K562 (cell line): ENCODE results near the gene ENOX2. TPM values are rescaled to one million over a fixed set of nuclear protein-coding genes. Genes with fewer than 3 reads are reported as not detected.
A peak's percentile ranks its signal among the peaks of the same experiment; 100 is the strongest.

Source experiments
- ATAC-seq: fragments of 200-7000 bp; cut with Tn5 transposase; 3 replicates; pipeline ENCODE4 v1.9.1; 2020; ENCODE audit warnings: moderate library complexity
- BruUV-seq: library from RNA; stranded (reverse); fragments of 400-500 nt; replicated peaks from 2 replicates; lab custom pipeline; 2021; lab: Mats Ljungman, UMichigan
- CTCF ChIA-PET: fragments of 300-600 bp; formaldehyde crosslinking; extraction: SDS; loops from one replicate; lab custom pipeline; 2021; ENCODE audit warnings: low intra/inter-chr PET ratio; lab: Yijun Ruan, JAX
- POLR2A ChIA-PET: fragments of 300-600, 350-650 bp; sonication (Branson Sonifier 250); formaldehyde crosslinking; extraction: SDS; loops from one replicate; lab custom pipeline; 2021; ENCODE audit warnings: antibody characterized with exemption, inconsistent platforms; lab: Yijun Ruan, JAX
- DNase-seq, 4 experiments: peaks; one replicate each; pipeline versions ENCODE4 v3.0.0 to v3.0.0-alpha.2; 2011 to 2018; ENCODE audit warnings: low spot score in 3 of 4, mixed read lengths in 3 of 4; ENCODE audit errors: extremely low read depth in 1 of 4
- FAIRE-seq: peaks from 2 replicates; lab custom pipeline; 2011; peaks lifted over from hg19 to GRCh38; lab: Jason Lieb, UNC
- H2AFZ ChIP-seq: 2 replicates; pipeline ENCODE4 v1.6.0; 2011; ENCODE audit warnings: low read depth, low read length, control low read depth, inconsistent platforms
- H3K27ac ChIP-seq: fragments of 200-600 bp; 3 replicates; pipeline ENCODE4 v1.8.0; 2011; ENCODE audit warnings: low read depth, mild to moderate bottlenecking, control low read depth, inconsistent platforms, low read length, moderate library complexity, mixed read lengths; ENCODE audit errors: extremely low read depth
- H3K27me3 ChIP-seq, 2 experiments: fragments of 300-600 bp in 1 of 2; 2 replicates in 1 of 2; 3 replicates in 1 of 2; pipeline versions ENCODE4 v1.6.0 to v1.8.0; 2011; ENCODE audit warnings: inconsistent platforms in 2 of 2, low read length in 2 of 2, mild to moderate bottlenecking in 1 of 2, mixed read lengths in 1 of 2, moderate library complexity in 1 of 2; ENCODE audit not compliant: control insufficient read depth in 2 of 2, insufficient read depth in 2 of 2
- H3K36me3 ChIP-seq: fragments of 300-600 bp; 3 replicates; pipeline ENCODE4 v1.8.0; 2011; ENCODE audit warnings: mild to moderate bottlenecking, low read length, inconsistent platforms; ENCODE audit not compliant: control insufficient read depth, insufficient read depth
- H3K4me1 ChIP-seq, 2 experiments: fragments of 200-600 bp in 1 of 2; replicated peaks in 1 of 2; 2 replicates in 1 of 2; 3 replicates in 1 of 2; pipeline versions ENCODE4 v1.5.1 to v1.8.0; 2011; ENCODE audit warnings: inconsistent platforms in 2 of 2, low read length in 2 of 2, mild to moderate bottlenecking in 1 of 2, mixed read lengths in 1 of 2, moderate library complexity in 1 of 2; ENCODE audit not compliant: control insufficient read depth in 2 of 2, insufficient read depth in 2 of 2
- H3K4me2 ChIP-seq: 2 replicates; pipeline ENCODE4 v1.6.1; 2011; ENCODE audit warnings: low read length, control low read depth, inconsistent platforms, mixed read lengths; ENCODE audit not compliant: insufficient read depth
- H3K4me3 ChIP-seq: fragments of 200-600 bp; sonication (generic), shearing (Covaris generic); 2 replicates; pipeline ENCODE4 v1.5.1; 2016; ENCODE audit warnings: control low read depth, inconsistent platforms
- H3K79me2 ChIP-seq: fragments of 200-600 bp; 3 replicates; pipeline ENCODE4 v1.8.0; 2011; ENCODE audit warnings: low read length, inconsistent platforms; ENCODE audit not compliant: control insufficient read depth, insufficient read depth
- H3K9ac ChIP-seq, 2 experiments: 2 replicates each; pipeline versions ENCODE4 v1.6.0 to v1.6.1; 2011; ENCODE audit warnings: low read depth in 2 of 2, low read length in 2 of 2, control low read depth in 1 of 2, inconsistent platforms in 1 of 2, mild to moderate bottlenecking in 1 of 2, mixed read lengths in 1 of 2; ENCODE audit not compliant: insufficient read depth in 1 of 2
- H3K9me1 ChIP-seq: one replicate; pipeline ENCODE4 v1.6.0; 2011; ENCODE audit warnings: inconsistent platforms, mild to moderate bottlenecking, low read length, moderate library complexity; ENCODE audit not compliant: control insufficient read depth, insufficient read depth
- H3K9me3 ChIP-seq: replicated peaks from 2 replicates; pipeline ENCODE4 v1.5.1; 2011; ENCODE audit warnings: low read depth, low read length, inconsistent platforms; ENCODE audit not compliant: control insufficient read depth, insufficient read depth
- H4K20me1 ChIP-seq: replicated peaks from 2 replicates; pipeline ENCODE4 v1.6.1; 2011; ENCODE audit warnings: low read length, inconsistent platforms, mixed read lengths; ENCODE audit not compliant: control insufficient read depth, insufficient read depth
- CGGBP1 ChIP-seq: fragments of 250-450 bp; sonication (Bioruptor Pico); IDR thresholded peaks from 2 replicates; pipeline ENCODE4 v1.9.0; 2021; ENCODE audit warnings: mild to moderate bottlenecking
- MECOM ChIP-seq: fragments of 250-450 bp; sonication (Bioruptor Pico); IDR thresholded peaks from 2 replicates; pipeline ENCODE4 v1.8.0; 2022; ENCODE audit warnings: inconsistent platforms
- NBN ChIP-seq: fragments of 450-650 bp; IDR thresholded peaks from 2 replicates; pipeline ENCODE4 v1.6.1; 2016; ENCODE audit warnings: low read depth, mild to moderate bottlenecking
- SFPQ ChIP-seq: fragments of 200-400 bp; formaldehyde crosslinking; IDR thresholded peaks from 2 replicates; pipeline ENCODE4 v1.6.1; 2017; ENCODE audit warnings: mild to moderate bottlenecking, low read depth, low read length, moderate library complexity
- SMARCA5 ChIP-seq: fragments of 450-650 bp; IDR thresholded peaks from 2 replicates; pipeline ENCODE4 v1.6.1; 2016
- SRF ChIP-seq, 2 experiments: fragments of 250-450, 450-650 bp in 1 of 2; sonication (Bioruptor Pico) in 1 of 2; sonication (generic) in 1 of 2; formaldehyde crosslinking; IDR thresholded peaks; 2 replicates each; pipeline versions ENCODE4 v1.5.0 to v1.5.1; 2020 to 2022; ENCODE audit warnings: mild to moderate bottlenecking in 1 of 2, missing genetic modification reagents in 1 of 2
- TOE1 ChIP-seq, 2 experiments: fragments of 450-650 bp in 1 of 2; sonication (generic) in 1 of 2; formaldehyde crosslinking in 1 of 2; IDR thresholded peaks; 2 replicates each; pipeline versions ENCODE4 v1.7.1 to v1.8.0; 2016 to 2022; ENCODE audit warnings: borderline replicate concordance in 2 of 2, mild to moderate bottlenecking in 2 of 2, antibody characterized with exemption in 1 of 2, inconsistent platforms in 1 of 2, low read depth in 1 of 2, missing genetic modification reagents in 1 of 2, moderate library complexity in 1 of 2
- ZFX ChIP-seq: sonication (generic); formaldehyde crosslinking; IDR thresholded peaks from 2 replicates; pipeline ENCODE4 v1.8.0; 2022; ENCODE audit warnings: mild to moderate bottlenecking, missing genetic modification reagents, moderate library complexity
- ZNF165 ChIP-seq: fragments of 250-450 bp; sonication (Bioruptor Pico); IDR thresholded peaks from 2 replicates; pipeline ENCODE4 v1.4.0; 2020; ENCODE audit warnings: borderline replicate concordance
- ZNF24 ChIP-seq: fragments of 450-650 bp; IDR thresholded peaks from 2 replicates; pipeline ENCODE4 v1.6.1; 2016
- WGBS: fragments of 100-300 bp; shearing (Covaris generic); methylation state at CpG from one replicate; pipeline ENCODE4 v1.1.6; 2016; ENCODE audit warnings: low coverage, mixed read lengths; ENCODE audit not compliant: insufficient coverage; ENCODE audit errors: missing lambda C conversion rate; 5-methylcytosine and 5-hydroxymethylcytosine counted together
- in situ Hi-C: fragments of 300-500 bp; cut with MboI; formaldehyde crosslinking; loops from 4 replicates; pipeline ENCODE4 v1.15.0; 2018; ENCODE audit warnings: inconsistent platforms, mixed read lengths
- intact Hi-C: fragments of 100-400 bp; cut with micrococcal nuclease; formaldehyde crosslinking; loops from 2 replicates; pipeline ENCODE4 v1.14.2; 2022
- polyA plus RNA-seq, 8 experiments: library from polyadenylated mRNA; depleted of rRNA in 4 of 8; stranded (reverse) in 5 of 8; unstranded in 3 of 8; fragments of >200 nt; fragmentation: Nextera tagmentation in 2 of 8; fragmentation: Illumina TruSeq in 1 of 8; extraction: Ambion mirVana in 2 of 8; extraction: Trizol in 1 of 8; gene quantifications; 2 replicates each; pipeline versions ENCODE4 v1.2.1 to v1.2.3, GENCODE V29; 2011 to 2014; ENCODE audit warnings: inconsistent platforms in 1 of 8, missing spikeins in 1 of 8
- total RNA-seq, 7 experiments: library from RNA; depleted of rRNA in 6 of 7; stranded (reverse); fragments of >200 nt in 6 of 7; fragmentation: Illumina TruSeq in 2 of 7; extraction: Trizol in 2 of 7; gene quantifications; 2 replicates each; pipeline versions ENCODE4 v1.2.1 to v1.2.3, GENCODE V29; 2011 to 2021; ENCODE audit warnings: low replicate concordance in 1 of 7
- TF ChIP-seq, protein P1 (sequence below): fragments of 250-450 bp; sonication (Bioruptor Pico); IDR thresholded peaks from 2 replicates; pipeline ENCODE4 v1.5.0; 2021; ENCODE audit warnings: mild to moderate bottlenecking, borderline replicate concordance
- TF ChIP-seq, protein P2 (sequence below): fragments of 250-450 bp; sonication (Bioruptor Pico); IDR thresholded peaks from 2 replicates; pipeline ENCODE4 v1.5.0; 2021; ENCODE audit warnings: mild to moderate bottlenecking, moderate library complexity

ENOX2 gene
- total and polyA plus RNA-seq, 9 of the 15 experiments (the other 6 are each of a cell fraction or from before 2014, with no cell fraction given), result 6.1 to 24.0 (median 13.8) TPM

GRCh38 chrX:130952266-130953043 is 49.4 kb upstream of the ENOX2 start:
- in situ Hi-C loops, result no loop called here
- Histone ChIP-seq H3K9me3 (peaks cover 2% of the 10 kb centered on the region; the same call in 1 of the 2 replicates), H3K79me2 (no peaks in the 10 kb centered on the region), H3K4me1 (peaks cover 3 to 14% of the 10 kb centered on the region in 2 experiments; a peak in 3 of 5 replicates), H3K9ac (peak overlapping the region in 1 of 2 experiments; percentile 50; a peak in 1 of 4 replicates), H2AFZ (peak overlapping the region; percentile 20; the same call in 1 of the 2 replicates), H3K4me2 (peak overlapping the region; percentile 58), H3K27me3 (no peaks in the 10 kb centered on the region), H3K9me1 (no peaks in the 10 kb centered on the region), H3K4me3 (no peak overlapping the region), H3K27ac (peak overlapping the region; percentile 72), H3K36me3 (no peaks in the 10 kb centered on the region), H4K20me1 (no peaks in the 10 kb centered on the region)
- WGBS, result 0% methylated on average over 2 of the region's 2 CpGs
- peak; percentile 99 for ATAC-seq
- peak; percentile 99 for FAIRE-seq
- POLR2A ChIA-PET, result interaction anchor here (0.5 to 0.7 kb wide), 4 partner anchors 9 to 555 kb away, joined by 3 to 4 read pairs (median 4); no protein-coding TSS in a partner anchor
- BruUV-seq, result no TSS peak
- intact Hi-C loops, result no loop called here
- CTCF ChIA-PET, result no interaction called here
- DNase-seq, result peak; percentile 58 to 85 (median 74)
- TF ChIP-seq, protein P1, sequence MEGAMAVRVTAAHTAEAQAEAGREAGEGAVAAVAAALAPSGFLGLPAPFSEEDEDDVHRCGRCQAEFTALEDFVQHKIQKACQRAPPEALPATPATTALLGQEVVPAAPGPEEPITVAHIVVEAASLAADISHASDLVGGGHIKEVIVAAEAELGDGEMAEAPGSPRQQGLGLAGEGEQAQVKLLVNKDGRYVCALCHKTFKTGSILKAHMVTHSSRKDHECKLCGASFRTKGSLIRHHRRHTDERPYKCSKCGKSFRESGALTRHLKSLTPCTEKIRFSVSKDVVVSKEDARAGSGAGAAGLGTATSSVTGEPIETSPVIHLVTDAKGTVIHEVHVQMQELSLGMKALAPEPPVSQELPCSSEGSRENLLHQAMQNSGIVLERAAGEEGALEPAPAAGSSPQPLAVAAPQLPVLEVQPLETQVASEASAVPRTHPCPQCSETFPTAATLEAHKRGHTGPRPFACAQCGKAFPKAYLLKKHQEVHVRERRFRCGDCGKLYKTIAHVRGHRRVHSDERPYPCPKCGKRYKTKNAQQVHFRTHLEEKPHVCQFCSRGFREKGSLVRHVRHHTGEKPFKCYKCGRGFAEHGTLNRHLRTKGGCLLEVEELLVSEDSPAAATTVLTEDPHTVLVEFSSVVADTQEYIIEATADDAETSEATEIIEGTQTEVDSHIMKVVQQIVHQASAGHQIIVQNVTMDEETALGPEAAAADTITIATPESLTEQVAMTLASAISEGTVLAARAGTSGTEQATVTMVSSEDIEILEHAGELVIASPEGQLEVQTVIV (CRISPR knock-in tag), result no peak
- TF ChIP-seq SRF (CRISPR knock-in tag; IDR thresholded peaks at IDR 0.05) (no peak), SFPQ (no peak), SMARCA5 (no peak), ZNF24 (no peak), MECOM (CRISPR knock-in tag) (peak; percentile 57; the same call in 1 of the 2 replicates), TOE1 (IDR thresholded peaks at IDR 0.05; ENCODE audit: borderline replicate concordance) (no peak), TOE1 (CRISPR knock-in tag; IDR thresholded peaks at IDR 0.05; ENCODE audit: borderline replicate concordance, low read depth) (no peak), CGGBP1 (CRISPR knock-in tag) (no peak), NBN (peak; percentile 77; the same call in 1 of the 2 replicates), ZNF165 (CRISPR knock-in tag) (no peak), ZFX (no peak)
- TF ChIP-seq, protein P2, sequence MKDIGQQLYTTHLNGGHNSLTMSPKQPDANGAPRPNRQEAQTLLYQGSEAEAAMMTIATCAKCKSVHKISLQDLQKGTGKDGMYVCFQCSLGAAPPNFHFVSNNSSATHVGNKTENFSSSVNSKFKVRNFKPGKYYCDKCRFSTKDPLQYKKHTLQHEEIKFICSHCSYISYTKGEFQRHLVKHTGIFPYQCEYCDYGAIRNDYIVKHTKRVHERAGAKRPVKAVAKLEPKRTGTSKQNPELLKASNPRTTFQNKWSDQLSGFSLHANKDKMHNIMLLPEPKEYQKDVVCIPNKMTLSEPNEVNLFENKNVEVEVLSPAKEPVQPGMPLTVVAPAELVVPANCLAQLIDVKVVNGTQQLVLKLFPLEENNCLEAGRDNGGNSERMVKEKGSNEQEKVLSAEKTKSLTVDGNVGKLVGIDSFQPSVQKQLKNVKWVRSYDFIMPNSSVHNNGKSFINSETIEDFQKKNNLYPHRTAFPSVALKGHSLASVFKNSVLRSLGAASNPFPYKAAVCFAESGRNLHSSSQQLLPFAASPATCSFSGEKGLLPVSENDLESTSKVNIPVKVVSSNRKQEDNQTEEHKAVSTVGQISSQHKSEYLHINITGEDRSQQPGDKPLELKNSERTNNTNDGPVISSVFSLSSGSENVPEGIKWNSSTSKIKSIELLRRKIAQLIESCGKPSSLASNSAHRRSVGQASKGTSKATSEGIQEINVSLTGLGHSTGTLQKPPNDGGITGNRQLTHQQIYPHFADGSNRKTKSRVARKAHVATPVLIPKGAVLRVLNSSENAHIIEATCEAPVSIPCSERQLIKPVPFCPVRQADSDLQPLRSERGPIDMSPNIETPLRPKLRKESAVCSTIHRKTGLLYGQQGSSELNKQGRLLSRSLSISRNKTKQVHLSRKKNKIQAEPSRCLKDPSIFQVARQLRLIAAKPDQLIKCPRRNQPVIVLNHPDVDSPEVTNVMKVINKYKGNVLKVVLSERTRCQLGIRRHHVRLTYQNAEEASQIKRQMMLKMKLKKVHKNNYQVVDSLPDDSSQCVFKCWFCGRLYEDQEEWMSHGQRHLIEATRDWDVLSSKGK (CRISPR knock-in tag), result no peak
